Measurements from ENCODE around the gene CXCL16.
"Not testable (repeated sequence)": the region's sequence is repeated elsewhere in the genome, so short reads cannot be mapped to it uniquely, and the experiment has no call there.

Gene CXCL16

GRCh38 chr17:4690745-4691144 is 49.0 kb downstream of the CXCL16 start:
- no peak for DNase-seq

GRCh38 chr17:4689872-4690271 is 49.9 kb downstream of the CXCL16 start:
- not testable (repeated sequence) for DNase-seq

GRCh38 chr17:4683739-4684138 is 56.0 kb downstream of the CXCL16 start:
- DNase-seq = not testable (repeated sequence)

Data from MV-4-11 (cell line).